Esophagus squamous epithelium (tissue), 5 donors: ENCODE data around the gene GLMN. TPM values are rescaled to one million over a fixed set of nuclear protein-coding genes. Genes with fewer than 3 reads are reported as not detected.
"Not testable (repeated sequence)": the region's sequence is repeated elsewhere in the genome, so short reads cannot be mapped to it uniquely, and the experiment has no call there.

Source experiments
- DNase-seq: peaks from one replicate; lab custom pipeline; 2025; lab: John Stamatoyannopoulos, UW
- H3K27ac ChIP-seq, 4 donors: fragments of 200-600 bp; sonication (generic); one replicate each; pipeline ENCODE4 v1.5.1; 2016 to 2019; ENCODE audit warnings: mild to moderate bottlenecking in 1 of 4
- H3K27me3 ChIP-seq, 4 donors: fragments of 200-600 bp; sonication (generic); 1 replicate in 3 of 4; 2 replicates in 1 of 4; pipeline versions ENCODE4 v1.5.1 to v1.6.0; 2017 to 2021; ENCODE audit warnings: antibody characterized with exemption in 1 of 4
- H3K36me3 ChIP-seq, 3 donors: fragments of 200-600 bp; sonication (generic); one replicate each; pipeline ENCODE4 v1.5.1; 2016 to 2019
- H3K4me1 ChIP-seq, 3 donors: fragments of 200-600 bp; sonication (generic); one replicate each; pipeline ENCODE4 v1.5.1; 2017 to 2019
- H3K4me3 ChIP-seq, 4 donors: fragments of 200-600 bp; sonication (generic); 1 replicate in 3 of 4; 2 replicates in 1 of 4; pipeline ENCODE4 v1.5.1; 2016 to 2019; ENCODE audit warnings: mild to moderate bottlenecking in 2 of 4, moderate library complexity in 1 of 4
- H3K9me3 ChIP-seq, 3 donors: fragments of 200-600 bp; sonication (generic); one replicate each; pipeline ENCODE4 v1.5.1; 2016 to 2019
- POLR2A ChIP-seq, 4 donors: fragments of 450-650 bp; IDR thresholded peaks; one replicate each; pipeline ENCODE4 v1.6.1; 2017; ENCODE audit warnings: antibody characterized with exemption in 4 of 4, mild to moderate bottlenecking in 4 of 4, moderate library complexity in 3 of 4
- WGBS, 2 donors: methylation state at CpG; one replicate each; pipeline ENCODE4 v1.1.5; 2018; 5-methylcytosine and 5-hydroxymethylcytosine counted together
- intact Hi-C: fragments of 100-400 bp; cut with DNase I; formaldehyde crosslinking; loops from one replicate; pipeline ENCODE4 v1.15.0; 2022
- total RNA-seq, 4 donors: library from RNA; depleted of rRNA; stranded (reverse); fragments of >200 nt; gene quantifications; one replicate each; pipeline ENCODE4 v1.1.0, GENCODE V29; 2016
- TF ChIP-seq, protein P1 (sequence below), 6 experiments: fragments of 450-650 bp in 4 of 6; fragments of 200-600 bp in 2 of 6; sonication (generic) in 2 of 6; IDR thresholded peaks; one replicate each; pipeline ENCODE4 v1.5.1; 2016 to 2019; ENCODE audit warnings: antibody characterized with exemption in 6 of 6, mild to moderate bottlenecking in 4 of 6, moderate library complexity in 4 of 6
- donor health status: DM: yes; HTN: yes; CAD: no.

GLMN gene
- total RNA-seq, 4 donors from 2014 or later = 3.9 to 12.0 (median 10.4) TPM

DNA sequence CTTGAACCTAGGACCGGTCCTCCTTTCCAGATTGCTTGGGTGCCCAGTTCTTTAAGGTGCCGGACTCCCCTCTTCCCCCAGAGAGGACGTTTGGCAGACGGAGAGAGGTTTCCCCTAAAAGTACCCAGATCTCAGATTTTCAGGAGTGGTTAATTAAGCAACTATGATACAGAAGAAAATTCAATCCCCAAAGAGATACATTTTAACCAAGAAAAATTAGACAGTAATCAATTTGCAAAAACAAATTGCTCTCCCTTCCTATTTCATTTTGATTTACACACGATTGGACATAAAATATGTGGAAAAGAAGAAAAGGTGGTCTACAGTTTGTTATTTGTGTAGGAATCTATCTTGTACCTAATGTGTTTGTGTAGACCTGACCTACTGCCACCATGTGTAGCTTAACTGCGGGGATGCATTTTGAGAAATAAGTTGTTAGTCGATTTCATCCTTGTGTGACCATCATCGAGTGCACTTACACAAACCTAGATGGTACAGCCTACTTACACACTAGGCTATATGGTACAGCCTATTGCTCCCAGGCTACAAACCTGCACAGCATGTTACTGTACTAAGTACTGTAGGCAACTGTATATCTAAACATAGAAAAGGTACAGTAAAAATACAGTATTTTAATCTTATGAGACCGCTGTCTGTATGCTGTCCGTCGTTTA, 827 bp upstream of the GLMN start:
- H3K9me3 ChIP-seq = no peaks in the 10 kb centered on the region
- peak overlapping the region; percentile 94 to 99 (median 96) for H3K27ac ChIP-seq
- peak overlapping the region; percentile 68 to 97 (median 88) for H3K4me3 ChIP-seq
- peaks cover 4 to 34% (median 7%) of the 10 kb centered on the region in 3 donors for H3K4me1 ChIP-seq
- peaks cover 1 to 28% (median 2%) of the 10 kb centered on the region in 3 donors for H3K36me3 ChIP-seq
- TF ChIP-seq, protein P1, sequence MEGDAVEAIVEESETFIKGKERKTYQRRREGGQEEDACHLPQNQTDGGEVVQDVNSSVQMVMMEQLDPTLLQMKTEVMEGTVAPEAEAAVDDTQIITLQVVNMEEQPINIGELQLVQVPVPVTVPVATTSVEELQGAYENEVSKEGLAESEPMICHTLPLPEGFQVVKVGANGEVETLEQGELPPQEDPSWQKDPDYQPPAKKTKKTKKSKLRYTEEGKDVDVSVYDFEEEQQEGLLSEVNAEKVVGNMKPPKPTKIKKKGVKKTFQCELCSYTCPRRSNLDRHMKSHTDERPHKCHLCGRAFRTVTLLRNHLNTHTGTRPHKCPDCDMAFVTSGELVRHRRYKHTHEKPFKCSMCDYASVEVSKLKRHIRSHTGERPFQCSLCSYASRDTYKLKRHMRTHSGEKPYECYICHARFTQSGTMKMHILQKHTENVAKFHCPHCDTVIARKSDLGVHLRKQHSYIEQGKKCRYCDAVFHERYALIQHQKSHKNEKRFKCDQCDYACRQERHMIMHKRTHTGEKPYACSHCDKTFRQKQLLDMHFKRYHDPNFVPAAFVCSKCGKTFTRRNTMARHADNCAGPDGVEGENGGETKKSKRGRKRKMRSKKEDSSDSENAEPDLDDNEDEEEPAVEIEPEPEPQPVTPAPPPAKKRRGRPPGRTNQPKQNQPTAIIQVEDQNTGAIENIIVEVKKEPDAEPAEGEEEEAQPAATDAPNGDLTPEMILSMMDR (IDR thresholded peaks at IDR 0.05) = no peak
- no peak for TF ChIP-seq POLR2A (IDR thresholded peaks at IDR 0.05)
- H3K27me3 ChIP-seq = no peaks in the 10 kb centered on the region
- 38 to 48% methylated on average over 9 to 11 of the region's 11 CpGs for WGBS, 2 donors
- intact Hi-C loops = loop anchor here (10.0 kb wide), 1 partner anchor 305 kb away; no protein-coding TSS in a partner anchor
- no peak for DNase-seq

DNA sequence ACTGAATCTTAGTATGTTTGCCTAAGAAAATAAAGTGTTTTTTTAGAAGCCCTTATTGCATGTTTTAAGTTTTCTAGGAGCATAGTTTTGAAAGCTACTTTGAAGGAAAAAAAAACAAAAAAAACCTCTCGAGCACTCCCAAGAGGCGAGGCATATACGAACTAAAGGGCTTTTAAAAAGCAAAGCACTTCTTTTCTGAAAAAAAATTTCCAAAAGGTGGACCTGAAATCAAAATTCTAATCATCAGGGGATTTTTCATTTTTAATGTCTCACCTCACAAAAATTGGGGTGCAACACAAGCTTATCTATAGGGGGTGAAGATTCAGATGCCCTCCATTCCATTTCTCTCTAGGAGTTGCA, 594 bp downstream of the GLMN start:
- H3K4me3 ChIP-seq = peak overlapping the region; percentile 68 to 97 (median 88)
- no peaks in the 10 kb centered on the region for H3K9me3 ChIP-seq
- peaks cover 0 to 29% (median 0%) of the 10 kb centered on the region in 3 donors for H3K36me3 ChIP-seq
- WGBS, 2 donors = 5 to 6% methylated on average over 3 of the region's 3 CpGs
- H3K27ac ChIP-seq = peak overlapping the region; percentile 94 to 99 (median 96)
- intact Hi-C loops = no loop called here
- no peak for DNase-seq
- no peaks in the 10 kb centered on the region for H3K27me3 ChIP-seq
- no peak for TF ChIP-seq POLR2A (IDR thresholded peaks at IDR 0.05)
- TF ChIP-seq, protein P1 (IDR thresholded peaks at IDR 0.05) = peak in 1 of 6 experiments; percentile 6
- H3K4me1 ChIP-seq = peaks cover 4 to 34% (median 7%) of the 10 kb centered on the region in 3 donors

DNA sequence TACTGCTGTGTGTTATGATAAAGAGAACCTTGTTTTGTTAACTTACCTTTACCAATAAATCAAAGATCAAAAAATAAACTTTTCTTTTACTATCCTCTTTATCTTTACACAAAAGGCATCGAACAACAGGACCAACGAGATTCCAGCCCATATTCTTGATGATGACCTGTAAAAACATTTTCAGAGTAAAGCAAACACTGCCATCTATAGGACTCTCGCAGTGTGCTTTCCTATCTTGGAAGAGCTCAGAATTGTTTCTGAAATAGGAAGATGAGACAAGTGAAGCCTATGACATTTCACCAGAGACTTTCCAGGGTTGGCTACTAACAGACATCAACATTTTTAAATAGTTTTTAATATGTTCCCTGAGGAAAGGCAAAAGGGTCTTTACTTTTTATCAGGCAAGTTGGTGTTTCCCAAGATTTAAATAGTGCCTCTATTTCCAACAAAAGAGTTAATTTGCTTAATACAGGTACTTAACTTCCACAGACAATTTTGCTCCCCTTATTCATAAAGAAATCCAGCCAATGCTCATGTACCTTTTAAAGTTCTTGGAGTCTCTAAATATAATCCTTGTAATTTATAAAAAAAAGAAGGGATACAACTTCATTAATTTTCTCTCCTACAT, 7.3 kb downstream of the GLMN start:
- H3K27me3 ChIP-seq = no peaks in the 10 kb centered on the region
- peaks cover 0 to 71% (median 0%) of the 10 kb centered on the region in 3 donors for H3K36me3 ChIP-seq
- H3K9me3 ChIP-seq = no peaks in the 10 kb centered on the region
- no peak overlapping the region for H3K4me3 ChIP-seq
- TF ChIP-seq, protein P1 (IDR thresholded peaks at IDR 0.05) = peak; percentile 28 to 70 (median 48)
- no peak for TF ChIP-seq POLR2A (IDR thresholded peaks at IDR 0.05)
- no peak for DNase-seq
- WGBS, 2 donors = 7 to 17% methylated on average over 3 of the region's 3 CpGs
- H3K27ac ChIP-seq = no peak overlapping the region
- H3K4me1 ChIP-seq = no peaks in the 10 kb centered on the region
- intact Hi-C loops = no loop called here

DNA sequence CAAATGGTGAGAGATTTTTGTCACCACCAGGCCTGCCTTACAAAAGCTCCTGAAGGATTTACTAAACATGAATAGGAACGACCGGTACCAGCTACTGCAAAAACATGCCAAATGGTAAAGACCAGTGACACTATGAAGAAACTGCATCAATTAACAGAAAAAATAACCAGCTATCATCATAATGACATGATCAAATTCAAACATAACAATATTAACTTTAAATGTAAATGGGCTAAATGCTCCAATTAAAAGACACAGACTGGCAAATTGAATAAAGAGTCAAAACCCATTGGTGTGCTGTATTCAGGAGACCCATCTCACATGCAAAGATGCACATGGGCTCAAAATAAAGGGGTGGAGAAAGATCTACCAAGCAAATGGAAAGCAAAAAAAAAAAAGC, 17.4 kb downstream of the GLMN start:
- H3K27ac ChIP-seq, DNase-seq, H3K4me1 ChIP-seq, H3K4me3 ChIP-seq, H3K27me3 ChIP-seq, H3K9me3 ChIP-seq, intact Hi-C loops: not testable (repeated sequence)
- WGBS, 2 donors = 93 to 98% methylated on average over 2 of the region's 2 CpGs
- H3K36me3 ChIP-seq = peaks cover 0 to 79% (median 0%) of the 10 kb centered on the region in 3 donors

DNA sequence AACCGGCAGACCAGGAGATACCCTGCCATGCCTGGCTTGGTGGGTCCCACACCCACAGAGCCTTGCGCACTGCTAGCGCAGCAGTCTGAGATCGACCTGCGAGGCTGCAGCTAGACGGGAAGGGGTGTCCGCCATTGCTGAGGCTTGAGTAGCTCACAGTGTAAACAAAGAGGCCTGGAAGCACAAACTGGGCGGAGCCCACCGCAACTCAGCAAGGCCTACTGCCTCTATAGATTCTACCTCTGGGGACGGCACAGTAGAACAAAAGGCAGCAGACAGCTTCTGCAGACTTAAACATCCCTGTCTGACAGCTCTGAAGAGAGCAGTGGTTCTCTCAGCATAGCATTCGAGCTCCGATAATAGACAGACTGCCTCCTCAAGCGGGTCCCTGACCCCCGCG, 19.0 kb downstream of the GLMN start:
- H3K4me3 ChIP-seq, DNase-seq, H3K27ac ChIP-seq, H3K4me1 ChIP-seq, H3K9me3 ChIP-seq, intact Hi-C loops, H3K27me3 ChIP-seq: not testable (repeated sequence)
- WGBS, 2 donors = 96 to 100% methylated on average over 8 to 12 of the region's 15 CpGs
- peaks cover 0 to 72% (median 0%) of the 10 kb centered on the region in 3 donors for H3K36me3 ChIP-seq

DNA sequence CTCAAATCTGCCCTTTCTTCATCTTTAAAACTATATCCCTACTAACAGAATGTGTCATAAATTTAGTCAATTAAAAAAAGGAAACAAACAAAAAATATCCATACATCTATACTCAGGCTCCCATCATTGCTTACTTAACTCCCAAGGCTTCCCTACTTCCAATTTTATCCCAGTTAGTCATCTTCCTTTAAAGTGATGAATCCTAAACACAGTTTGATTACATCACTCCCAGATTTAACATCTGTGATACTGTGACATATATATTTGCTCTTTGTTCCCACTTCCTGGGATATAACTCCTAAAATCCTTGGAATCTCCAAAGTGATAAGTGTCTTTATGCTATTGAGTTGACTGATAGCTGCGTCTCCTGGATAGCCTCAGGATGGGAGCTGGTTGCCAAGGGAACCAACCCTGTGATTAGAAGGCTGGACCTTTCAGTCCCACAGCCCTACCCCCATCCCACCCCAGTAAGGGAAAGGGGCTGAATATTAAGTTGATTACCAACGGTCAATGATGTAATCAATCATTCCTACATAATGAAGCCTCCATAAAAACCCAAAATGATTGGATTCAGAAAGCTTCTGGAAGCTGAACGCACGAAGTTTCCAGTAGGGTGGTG, 21.6 kb downstream of the GLMN start:
- WGBS, 2 donors = 89 to 96% methylated on average over 4 of the region's 4 CpGs
- intact Hi-C loops = no loop called here
- no peaks in the 10 kb centered on the region for H3K9me3 ChIP-seq
- TF ChIP-seq, protein P1 (IDR thresholded peaks at IDR 0.05) = no peak
- no peak for TF ChIP-seq POLR2A (IDR thresholded peaks at IDR 0.05)
- H3K36me3 ChIP-seq = peaks cover 0 to 83% (median 0%) of the 10 kb centered on the region in 3 donors
- H3K4me1 ChIP-seq = no peaks in the 10 kb centered on the region
- no peak overlapping the region for H3K27ac ChIP-seq
- H3K27me3 ChIP-seq = no peaks in the 10 kb centered on the region
- H3K4me3 ChIP-seq = no peak overlapping the region
- DNase-seq = no peak
